HG03565 (cell line): Measurements from ENCODE around the gene KIAA2012.

Experiments used
- ATAC-seq: cut with Tn5 transposase; IDR thresholded peaks from one replicate; pipeline ENCODE4 v1.9.1; 2021; ENCODE audit warnings: mild to moderate bottlenecking, moderate library complexity; ENCODE audit not compliant: unreplicated experiment

Gene KIAA2012

DNA sequence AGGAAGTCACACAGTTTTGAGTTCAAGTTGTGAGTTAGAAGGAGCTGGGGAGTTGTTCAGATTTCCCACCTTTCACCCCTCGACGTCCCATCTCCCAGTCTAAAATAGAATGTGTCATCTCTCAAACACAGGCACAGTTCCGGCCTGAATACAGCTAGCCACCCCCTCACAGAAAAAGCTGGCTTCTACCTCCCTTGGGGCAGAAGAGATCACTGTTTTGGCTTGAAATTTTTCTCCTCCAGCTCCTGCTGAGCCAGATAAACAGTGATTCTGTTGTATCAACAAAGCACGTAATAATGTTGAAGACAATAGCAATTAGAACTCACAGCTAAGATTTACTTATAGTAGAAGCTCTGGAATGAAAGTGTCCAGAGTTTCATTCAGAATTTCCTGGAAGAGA is 74.7 kb downstream of the KIAA2012 start:
- no peak for ATAC-seq

DNA sequence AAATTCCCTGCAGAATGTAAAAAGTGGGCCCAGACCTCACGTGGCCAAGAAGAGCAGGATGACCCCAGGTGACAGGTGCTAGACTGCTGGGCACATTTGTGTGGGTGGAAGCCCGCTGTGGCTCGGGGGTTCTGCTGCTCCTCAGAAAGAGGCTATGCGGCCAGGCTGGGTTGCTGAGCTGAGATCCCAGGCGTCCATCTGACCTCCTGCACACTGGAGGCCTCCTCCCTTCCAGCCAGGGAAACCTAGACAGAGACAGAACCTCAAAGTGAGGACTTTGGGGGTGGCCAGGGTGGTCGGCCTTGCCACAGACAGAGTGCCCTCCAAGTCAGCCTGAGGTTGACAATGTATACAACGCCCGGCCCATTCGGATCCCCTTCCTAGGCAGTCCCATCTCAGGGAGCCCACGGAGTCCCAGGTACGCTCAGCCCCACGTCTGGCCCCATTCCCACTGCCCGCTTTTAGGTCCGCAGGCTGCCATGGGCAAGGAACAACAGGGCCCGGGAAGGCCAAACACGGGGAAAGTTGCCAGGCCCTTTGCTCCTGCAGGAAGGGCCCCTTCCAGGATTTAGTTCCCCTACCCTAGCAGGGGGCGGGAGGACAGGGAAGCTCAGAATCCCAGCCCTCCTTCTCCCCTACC is 75.6 kb downstream of the KIAA2012 start:
- no peak for ATAC-seq

DNA sequence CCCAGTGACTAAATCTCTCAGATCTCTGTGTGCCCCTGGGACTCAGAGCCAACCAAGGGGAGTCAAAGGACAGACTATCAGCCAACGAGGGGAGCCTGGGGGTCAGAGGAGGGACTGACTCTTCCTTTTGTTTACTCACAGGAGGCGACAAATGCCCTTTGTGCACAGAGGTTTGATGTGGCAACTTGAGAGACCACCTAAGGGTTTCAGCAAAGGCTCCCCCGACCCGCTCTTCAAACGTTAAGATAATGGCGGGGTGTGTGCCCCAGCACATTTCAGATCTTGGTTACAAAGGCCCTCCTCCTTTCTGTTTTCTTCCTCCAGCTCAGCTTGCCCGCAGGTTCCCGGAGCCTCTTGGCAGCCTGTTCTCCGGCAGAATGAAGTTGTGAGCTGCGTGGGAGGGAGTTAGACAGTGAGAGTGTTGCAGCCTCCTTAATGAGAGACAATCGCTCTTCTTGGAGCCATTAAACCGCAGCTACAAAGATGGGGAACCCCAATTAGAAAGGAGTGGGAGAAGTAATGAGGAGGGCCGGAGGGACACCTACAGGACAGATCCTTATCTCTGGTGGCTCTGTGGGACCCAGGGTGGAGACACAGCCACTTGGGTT is 76.2 kb downstream of the KIAA2012 start:
- ATAC-seq: no peak

DNA sequence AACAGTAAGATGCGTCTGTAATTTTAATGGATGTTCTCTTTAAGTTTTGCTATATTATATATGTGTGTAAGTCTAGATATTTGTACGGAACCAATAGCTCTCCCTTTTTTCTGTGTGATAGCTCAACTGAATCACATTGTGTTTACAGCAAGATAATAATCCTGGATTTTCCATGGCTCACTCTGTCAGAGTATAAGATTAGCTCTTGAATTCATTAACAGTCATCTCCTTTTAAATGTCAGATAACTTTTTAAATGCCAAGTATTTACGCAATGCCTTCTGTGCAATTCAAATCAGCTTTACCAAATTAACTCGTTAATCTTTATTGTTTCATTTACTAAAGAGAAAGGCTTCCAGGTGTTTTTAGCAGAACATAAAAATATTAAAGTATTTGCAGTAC is 76.9 kb downstream of the KIAA2012 start:
- no peak for ATAC-seq

DNA sequence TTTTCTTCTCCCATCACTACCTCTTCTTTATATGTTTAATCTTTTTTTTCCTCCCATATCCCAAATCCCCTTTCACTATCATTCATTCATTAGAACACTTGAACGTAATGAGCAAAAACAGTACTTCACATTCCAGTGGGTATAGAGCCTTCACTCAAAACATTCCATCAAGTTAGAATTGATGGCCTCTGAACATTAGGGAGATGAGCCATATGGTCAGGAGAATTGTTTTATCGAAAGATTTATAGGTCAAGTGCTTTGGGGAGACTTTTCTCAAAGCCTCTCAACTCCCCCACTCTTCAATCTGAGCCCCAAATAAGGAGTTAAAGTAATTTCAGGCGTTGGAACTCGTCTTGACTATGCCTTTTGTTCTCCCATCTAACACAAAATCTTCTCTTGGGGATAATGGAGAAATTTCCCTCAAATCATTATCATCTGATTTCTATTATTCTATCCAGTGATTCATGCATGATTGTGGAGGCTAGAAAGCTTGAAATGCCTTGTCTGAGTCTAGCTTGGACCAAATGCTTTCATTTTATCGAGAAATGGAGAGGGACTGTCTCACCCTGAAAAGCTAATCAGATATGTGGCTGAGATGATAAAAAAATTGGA is 79.2 kb downstream of the KIAA2012 start:
- ATAC-seq: no peak

DNA sequence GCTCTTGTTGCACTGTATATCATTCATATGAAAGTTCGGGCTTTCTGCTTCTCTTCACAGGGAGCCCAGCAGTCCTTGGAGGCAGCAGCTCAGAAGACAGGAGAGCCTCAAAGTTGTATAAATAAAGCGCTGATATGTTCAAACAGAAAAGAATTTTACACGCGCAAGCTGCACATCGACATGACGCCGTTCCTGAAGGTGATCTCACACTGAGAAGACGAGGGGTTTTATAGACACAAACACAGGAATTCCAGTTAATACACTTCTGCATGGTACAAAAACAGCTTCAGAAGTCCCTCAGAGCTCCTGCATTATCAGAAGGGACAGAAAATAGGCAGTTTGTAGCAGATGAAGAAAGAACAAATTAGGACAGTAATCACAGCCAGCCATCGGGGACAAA is 81.6 kb downstream of the KIAA2012 start:
- ATAC-seq: no peak

DNA sequence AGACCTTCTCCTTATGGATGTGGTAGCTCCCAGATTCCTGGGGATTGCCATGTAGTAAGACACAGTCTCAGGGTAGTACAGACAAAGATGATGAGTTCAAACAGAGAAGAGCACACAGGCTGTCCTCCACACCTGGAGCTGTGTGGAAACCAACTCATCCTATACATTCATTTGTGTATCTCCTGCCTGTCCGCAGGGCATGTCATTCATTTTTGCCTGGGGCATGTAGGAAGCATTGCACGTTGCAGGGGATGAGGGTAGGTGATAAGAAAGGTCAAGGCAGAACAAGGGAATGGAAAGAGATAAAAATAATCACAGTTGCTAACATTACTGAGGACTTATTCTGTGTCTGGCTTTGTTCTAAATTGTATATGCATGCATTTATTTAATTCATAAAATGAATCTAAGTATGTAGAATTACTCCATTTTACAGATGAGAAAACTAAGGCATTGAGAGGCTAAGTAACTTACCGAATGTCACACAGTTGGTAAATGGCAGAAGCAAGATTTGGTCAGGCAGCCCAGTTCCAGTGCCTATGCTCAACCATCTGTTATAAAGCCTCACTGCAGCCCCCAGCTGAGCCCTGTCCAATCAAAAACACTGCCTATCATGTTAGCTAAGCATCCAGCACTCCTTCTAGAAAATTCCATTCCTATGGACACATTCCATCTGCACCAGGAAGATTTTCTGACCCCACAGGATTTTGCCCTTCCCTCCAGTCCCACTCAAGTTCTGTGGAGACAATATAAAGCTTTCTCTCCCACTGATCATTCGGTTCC is 84.3 kb downstream of the KIAA2012 start:
- no peak for ATAC-seq

DNA sequence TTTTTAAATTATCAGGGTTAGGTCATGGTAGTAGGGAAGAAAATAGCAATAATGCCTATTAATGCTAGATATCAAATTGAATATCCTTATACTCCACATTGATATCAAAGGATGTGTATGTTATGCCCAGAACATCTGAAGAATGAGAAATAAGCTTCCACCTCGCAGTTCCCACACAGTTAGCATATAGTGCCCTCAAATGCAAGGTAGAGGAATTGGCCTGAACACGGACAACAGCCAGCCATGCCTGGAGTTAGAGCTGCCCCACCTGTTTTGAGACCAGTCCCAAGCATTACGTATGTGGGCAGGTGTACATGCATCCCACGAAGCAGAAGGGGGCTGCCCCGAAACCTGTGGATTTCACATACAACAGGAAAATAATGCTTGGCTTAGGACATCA is 85.7 kb downstream of the KIAA2012 start:
- no peak for ATAC-seq

DNA sequence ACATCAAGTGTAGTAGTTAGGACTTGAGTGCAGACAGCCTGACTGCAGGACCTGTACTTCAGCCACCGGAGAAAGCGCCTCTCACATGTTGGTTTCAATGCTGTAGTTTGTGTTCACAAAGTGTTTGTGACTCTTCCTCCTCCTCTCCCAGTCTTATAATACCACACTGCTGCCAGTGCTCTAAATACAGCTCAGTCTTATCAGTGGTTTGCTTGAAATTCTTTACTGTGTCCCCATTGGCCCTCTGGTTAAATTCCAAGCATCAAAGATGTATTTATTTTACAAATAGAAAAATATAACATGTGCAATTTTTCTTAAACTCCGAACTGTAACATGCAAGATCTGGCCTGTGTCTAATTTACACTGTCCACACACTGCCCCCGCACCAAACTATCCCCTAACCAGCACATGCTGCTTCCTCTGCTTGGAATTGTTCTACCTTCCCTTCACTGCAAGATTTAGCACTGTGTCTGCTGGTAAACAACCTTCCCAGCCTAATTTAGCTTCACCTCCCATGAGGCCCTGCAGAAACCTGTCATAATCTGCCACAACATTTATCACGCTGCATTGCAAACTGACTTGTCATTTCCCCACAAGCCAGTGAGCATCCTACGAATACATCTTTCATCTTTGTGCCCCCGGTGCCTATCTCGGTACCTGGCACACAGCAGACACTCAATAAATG is 88.2 kb downstream of the KIAA2012 start:
- no peak for ATAC-seq

DNA sequence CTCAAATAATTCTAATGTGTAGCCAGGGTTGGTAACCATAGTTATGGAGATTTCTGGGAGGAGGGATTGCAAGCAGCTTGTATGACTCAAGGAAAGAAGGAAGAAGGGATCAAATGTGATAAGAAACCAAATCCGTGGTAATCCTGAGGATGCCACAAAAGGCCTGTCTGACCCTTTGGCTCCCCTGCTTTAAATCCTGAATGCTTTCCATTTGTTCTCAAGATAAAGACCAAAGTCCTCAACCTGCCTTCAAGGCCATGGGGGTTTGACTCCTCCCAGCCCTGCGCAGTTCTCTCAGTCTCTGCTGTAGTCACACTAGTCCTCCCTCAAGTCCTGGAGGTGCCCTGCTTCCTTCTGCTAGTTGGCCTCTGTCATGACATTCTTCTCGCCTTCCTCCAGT is 91.4 kb downstream of the KIAA2012 start:
- ATAC-seq: no peak

DNA sequence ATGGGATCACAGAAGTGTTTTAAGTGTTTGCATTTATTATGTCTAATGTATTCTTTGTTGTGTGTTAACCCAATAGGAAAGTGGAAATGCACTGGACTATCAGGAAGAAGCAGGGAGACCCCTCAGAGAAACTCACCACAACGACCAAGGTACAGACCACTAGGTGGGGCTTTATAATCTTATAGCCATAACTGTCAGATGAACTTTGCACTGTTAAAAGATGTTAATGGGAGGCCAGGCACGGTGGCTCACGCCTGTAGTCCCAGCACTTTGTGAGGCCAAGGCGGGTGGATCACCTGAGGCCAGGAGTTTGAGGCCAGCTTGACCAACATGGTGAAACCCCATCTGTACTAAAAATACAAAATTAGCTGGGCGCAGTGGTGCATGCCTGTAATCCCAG is 92.2 kb downstream of the KIAA2012 start:
- no peak for ATAC-seq

DNA sequence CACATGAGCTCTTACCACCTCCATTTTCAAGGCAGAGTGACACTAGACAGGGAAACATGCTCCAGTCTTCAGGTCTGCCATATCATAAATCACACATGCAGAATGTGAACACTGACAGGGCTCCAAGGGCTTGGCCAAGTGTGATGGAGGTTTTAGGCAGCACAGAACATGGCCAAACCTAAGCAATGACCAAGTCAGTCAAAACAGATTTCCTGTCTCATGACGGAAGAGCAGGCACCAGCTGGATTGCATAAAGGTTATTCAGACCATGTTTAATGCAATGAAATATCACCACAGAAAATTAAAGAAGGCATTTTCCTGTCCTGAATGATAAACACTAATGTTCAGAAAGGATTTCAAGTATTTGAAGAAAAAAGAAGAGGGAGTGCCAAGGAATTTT is 92.9 kb downstream of the KIAA2012 start:
- no peak for ATAC-seq

DNA sequence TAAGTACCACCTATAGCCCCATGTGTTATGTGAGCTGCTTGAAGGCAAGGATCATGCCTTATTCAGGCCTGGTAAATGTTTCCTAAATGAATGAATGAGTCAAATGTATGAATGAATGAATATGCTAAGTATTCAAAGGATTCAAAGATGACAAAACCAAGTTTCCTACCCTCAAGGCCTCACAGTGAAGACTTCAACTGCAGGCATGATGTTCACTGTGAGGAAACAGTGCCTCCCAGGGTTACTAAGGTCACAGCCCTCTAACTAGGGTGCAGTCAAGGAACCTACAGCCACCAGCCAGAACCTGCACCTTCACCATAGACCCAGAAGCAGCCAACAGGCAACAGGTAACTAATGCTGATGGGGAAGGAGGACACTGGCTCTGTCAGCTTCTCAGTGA is 96.1 kb downstream of the KIAA2012 start:
- ATAC-seq: no peak

DNA sequence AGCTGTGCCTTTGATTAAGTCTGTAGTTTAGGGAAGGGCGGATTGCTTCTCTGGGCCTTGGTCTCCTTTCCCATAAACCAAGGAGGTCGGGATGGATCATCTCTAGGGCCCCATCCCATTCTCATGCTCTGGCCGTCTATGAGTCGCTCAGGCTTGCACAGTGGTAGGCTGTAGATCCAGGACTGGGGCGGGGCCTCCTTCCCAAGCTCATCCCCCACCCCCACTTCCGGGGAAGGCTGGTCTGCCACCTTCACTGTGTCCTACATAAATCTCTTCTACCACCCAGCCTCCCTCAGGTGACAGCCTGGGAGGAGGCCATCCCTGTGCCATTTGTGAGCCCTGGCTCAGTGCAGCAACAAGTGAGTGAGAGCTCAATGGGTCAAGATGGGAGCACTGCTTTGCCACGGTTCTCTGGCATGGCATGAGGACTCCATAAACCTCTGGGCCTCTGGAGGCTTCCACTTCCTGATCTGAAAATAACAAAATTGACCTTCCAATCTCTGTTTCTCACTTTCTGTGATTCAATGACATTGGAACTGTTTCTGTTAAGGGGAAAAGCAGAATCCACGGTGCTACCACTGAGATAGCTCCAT is 96.9 kb downstream of the KIAA2012 start:
- ATAC-seq: no peak

DNA sequence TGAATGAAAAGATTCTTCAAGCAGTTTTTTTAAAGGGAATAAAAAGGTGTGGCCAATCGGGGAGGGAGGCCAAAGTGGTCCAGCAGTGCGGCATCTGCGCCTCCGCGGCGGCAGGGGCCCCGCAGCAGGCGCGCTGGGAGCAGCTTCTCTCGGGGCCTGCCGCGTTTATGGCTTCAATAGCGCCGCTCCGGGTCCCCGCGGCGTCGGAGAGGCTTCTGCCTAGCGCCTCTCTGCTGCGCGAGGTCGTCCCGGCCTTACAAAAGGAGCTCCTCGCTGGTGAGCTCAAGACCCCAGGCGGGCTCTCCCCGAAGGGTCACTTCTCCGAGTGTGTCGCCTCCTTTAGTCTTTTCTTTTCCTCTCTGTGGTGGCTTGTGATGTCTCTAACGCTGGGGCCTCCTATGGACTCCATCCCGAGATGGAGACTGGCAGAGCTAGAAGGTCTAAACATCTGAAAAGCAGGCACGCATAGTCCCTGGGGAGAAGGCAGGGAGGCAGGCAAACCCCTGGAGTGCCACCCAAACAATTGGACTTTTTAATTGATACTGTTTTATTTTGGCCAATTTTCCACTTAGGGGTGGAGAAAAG is 98.3 kb downstream of the KIAA2012 start:
- no peak for ATAC-seq

DNA sequence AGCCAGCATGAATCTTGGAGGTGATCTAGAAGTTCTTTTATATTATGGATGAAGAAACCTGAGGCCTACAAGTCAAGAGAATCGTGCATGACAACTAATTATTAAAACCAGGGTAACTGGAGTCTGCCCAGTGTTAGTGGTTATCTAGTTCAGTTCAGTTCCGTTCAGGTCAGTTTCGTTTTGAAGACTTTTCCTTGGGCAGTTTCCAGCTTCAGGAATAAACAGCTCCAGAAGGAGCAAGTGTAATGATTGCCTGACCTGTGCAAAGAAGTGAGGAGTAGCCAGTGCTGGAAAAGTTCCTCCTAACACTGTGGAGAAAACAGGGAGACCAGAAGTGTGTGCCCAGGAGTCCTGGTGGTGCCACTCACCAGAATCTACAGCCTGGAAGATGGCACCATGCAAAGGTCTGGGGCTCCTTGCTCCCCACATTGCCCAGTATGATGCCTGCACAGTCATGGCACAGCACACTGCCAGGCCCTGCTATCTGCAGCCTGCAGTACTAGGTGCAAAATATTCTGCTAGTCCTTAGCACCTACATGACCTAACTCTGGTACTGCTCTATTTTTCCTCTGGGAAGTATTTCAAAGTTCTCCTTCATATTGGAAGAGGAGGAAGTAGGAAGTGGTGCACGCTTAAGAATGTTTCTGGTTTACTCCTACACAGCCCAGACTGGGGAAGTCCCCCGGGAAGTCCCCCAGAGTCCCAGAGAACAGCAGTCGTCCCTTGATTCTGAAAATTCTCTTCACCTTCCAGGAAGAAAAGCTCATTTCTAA is 99.6 kb downstream of the KIAA2012 start:
- peak; percentile 43 for ATAC-seq

DNA sequence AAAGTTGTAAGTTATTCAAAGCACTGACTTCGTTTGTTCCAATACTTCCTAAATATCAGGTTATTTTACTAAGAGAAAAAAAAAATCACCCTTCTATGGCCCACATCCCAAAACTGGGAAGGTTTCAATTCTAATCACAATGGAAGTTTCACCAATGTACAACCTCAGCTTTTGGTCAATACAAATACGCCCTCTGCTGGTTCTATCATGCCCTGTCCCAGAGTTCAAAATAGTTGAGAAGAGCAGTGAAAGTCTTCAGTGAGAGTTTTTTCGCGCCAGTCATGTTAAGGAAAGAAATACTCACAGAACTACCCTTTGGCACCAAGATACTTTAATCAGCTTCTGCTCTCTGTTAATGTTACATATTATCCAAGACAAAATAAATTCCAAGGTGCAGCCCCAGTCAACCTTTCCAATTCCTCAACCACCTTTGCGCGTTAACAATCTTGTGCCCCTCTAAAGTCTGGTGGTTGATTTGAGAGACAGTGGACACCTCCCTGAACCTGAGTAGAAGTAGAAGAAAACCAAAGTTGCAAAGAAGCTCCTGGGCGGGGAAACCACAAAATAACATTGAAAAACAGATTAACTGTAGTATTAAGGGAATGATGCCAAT is 105.4 kb downstream of the KIAA2012 start:
- no peak for ATAC-seq

DNA sequence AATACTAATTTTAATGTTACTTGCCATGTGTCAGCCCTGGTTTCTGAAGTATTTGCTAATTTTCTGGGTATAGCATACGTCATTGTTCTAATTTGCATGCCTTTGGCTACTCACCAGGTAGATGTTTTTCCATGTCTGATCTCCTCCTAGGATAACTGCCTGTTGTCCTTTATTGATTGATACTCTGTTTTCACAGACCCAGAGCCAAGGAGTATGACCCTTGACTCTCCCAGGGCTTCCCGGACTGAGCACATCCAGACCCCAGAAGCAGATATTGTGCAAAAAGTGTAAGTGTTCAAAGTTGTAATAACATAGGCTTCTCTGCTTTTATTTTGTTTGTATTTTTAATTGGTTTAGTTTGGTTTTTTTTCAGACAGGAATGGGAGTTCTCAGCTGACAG is 111.5 kb downstream of the KIAA2012 start:
- ATAC-seq: no peak

DNA sequence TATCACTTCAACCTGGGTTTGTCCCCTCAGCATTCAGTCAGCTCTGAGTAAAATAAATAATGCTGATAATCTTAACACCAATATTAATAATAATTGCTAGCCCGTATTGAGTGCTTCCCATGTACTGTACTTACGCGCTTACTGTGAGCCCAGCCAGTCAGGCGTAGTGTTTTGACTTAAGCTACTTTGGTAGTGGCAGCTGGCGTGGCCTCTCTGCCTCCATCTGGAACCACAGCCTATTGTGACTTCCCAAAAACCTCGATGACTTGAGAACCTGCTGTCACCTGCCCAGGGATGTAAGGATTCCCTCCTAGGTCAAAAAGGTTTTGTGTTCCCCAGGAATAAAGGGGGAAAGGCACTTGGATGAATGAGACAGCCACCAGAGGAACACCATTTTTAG is 112.1 kb downstream of the KIAA2012 start:
- no peak for ATAC-seq
